ENCODE measurements around the gene TRHDE.

Gene TRHDE

GRCh38 chr12:72276181-72276805 lies 4.1 kb downstream of the TRHDE start:
- Histone ChIP-seq H3K9ac (ENCODE audit: low read length) (no peak overlapping the region), H3K27me3 (ENCODE audit: control insufficient read depth, insufficient read depth, low read length) (peaks cover 16% of the 10 kb centered on the region), H3K27ac (ENCODE audit: low read depth, low read length) (no peak overlapping the region), H3K4me3 (ENCODE audit: low read length) (no peak overlapping the region), H3K36me3 (ENCODE audit: control insufficient read depth, insufficient read depth, low read length) (no peaks in the 10 kb centered on the region), H3K4me1 (ENCODE audit: control insufficient read depth, insufficient read depth, low read length) (no peaks in the 10 kb centered on the region)

- no peak overlapping the region for H3K9ac ChIP-seq (ENCODE audit: low read length)
- H3K4me1 ChIP-seq (ENCODE audit: control insufficient read depth, insufficient read depth, low read length) = no peaks in the 10 kb centered on the region
- H3K36me3 ChIP-seq (ENCODE audit: control insufficient read depth, insufficient read depth, low read length) = no peaks in the 10 kb centered on the region
- no peak overlapping the region for H3K27ac ChIP-seq (ENCODE audit: low read depth, low read length)
- peaks cover 12% of the 10 kb centered on the region for H3K27me3 ChIP-seq (ENCODE audit: control insufficient read depth, insufficient read depth, low read length)
- H3K4me3 ChIP-seq (ENCODE audit: low read length) = no peak overlapping the region
Observed at GRCh38 chr12:72277415-72277814, 5.2 kb downstream of the TRHDE start.

GRCh38 chr12:72278894-72279293 lies 6.7 kb downstream of the TRHDE start:
- Histone ChIP-seq H3K4me3 (ENCODE audit: low read length) (no peak overlapping the region), H3K27me3 (ENCODE audit: control insufficient read depth, insufficient read depth, low read length) (peaks cover 2% of the 10 kb centered on the region), H3K36me3 (ENCODE audit: control insufficient read depth, insufficient read depth, low read length) (no peaks in the 10 kb centered on the region), H3K4me1 (ENCODE audit: control insufficient read depth, insufficient read depth, low read length) (no peaks in the 10 kb centered on the region), H3K9ac (ENCODE audit: low read length) (no peak overlapping the region), H3K27ac (ENCODE audit: low read depth, low read length) (no peak overlapping the region)

- no peaks in the 10 kb centered on the region for H3K36me3 ChIP-seq (ENCODE audit: control insufficient read depth, insufficient read depth, low read length)
- H3K4me1 ChIP-seq (ENCODE audit: control insufficient read depth, insufficient read depth, low read length) = no peaks in the 10 kb centered on the region
- no peak overlapping the region for H3K9ac ChIP-seq (ENCODE audit: low read length)
- H3K4me3 ChIP-seq (ENCODE audit: low read length) = no peak overlapping the region
- H3K27me3 ChIP-seq (ENCODE audit: control insufficient read depth, insufficient read depth, low read length) = no peaks in the 10 kb centered on the region
- H3K27ac ChIP-seq (ENCODE audit: low read depth, low read length) = no peak overlapping the region
Observed at GRCh38 chr12:72281126-72281525, 9.0 kb downstream of the TRHDE start.

- no peak overlapping the region for H3K9ac ChIP-seq (ENCODE audit: low read length)
- no peak overlapping the region for H3K27ac ChIP-seq (ENCODE audit: low read depth, low read length)
- no peak overlapping the region for H3K4me3 ChIP-seq (ENCODE audit: low read length)
- no peaks in the 10 kb centered on the region for H3K4me1 ChIP-seq (ENCODE audit: control insufficient read depth, insufficient read depth, low read length)
- H3K36me3 ChIP-seq (ENCODE audit: control insufficient read depth, insufficient read depth, low read length) = no peaks in the 10 kb centered on the region
- H3K27me3 ChIP-seq (ENCODE audit: control insufficient read depth, insufficient read depth, low read length) = no peaks in the 10 kb centered on the region
Observed at GRCh38 chr12:72282721-72283120, 10.6 kb downstream of the TRHDE start.

- H3K9ac ChIP-seq (ENCODE audit: low read length) = no peak overlapping the region
- no peaks in the 10 kb centered on the region for H3K4me1 ChIP-seq (ENCODE audit: control insufficient read depth, insufficient read depth, low read length)
- no peak overlapping the region for H3K4me3 ChIP-seq (ENCODE audit: low read length)
- H3K27ac ChIP-seq (ENCODE audit: low read depth, low read length) = no peak overlapping the region
- H3K27me3 ChIP-seq (ENCODE audit: control insufficient read depth, insufficient read depth, low read length) = no peaks in the 10 kb centered on the region
- no peaks in the 10 kb centered on the region for H3K36me3 ChIP-seq (ENCODE audit: control insufficient read depth, insufficient read depth, low read length)
Observed at GRCh38 chr12:72285861-72286260, 13.7 kb downstream of the TRHDE start.

- H3K27ac ChIP-seq (ENCODE audit: low read depth, low read length) = no peak overlapping the region
- no peak overlapping the region for H3K9ac ChIP-seq (ENCODE audit: low read length)
- H3K27me3 ChIP-seq (ENCODE audit: control insufficient read depth, insufficient read depth, low read length) = no peaks in the 10 kb centered on the region
- no peaks in the 10 kb centered on the region for H3K36me3 ChIP-seq (ENCODE audit: control insufficient read depth, insufficient read depth, low read length)
- H3K4me1 ChIP-seq (ENCODE audit: control insufficient read depth, insufficient read depth, low read length) = no peaks in the 10 kb centered on the region
- no peak overlapping the region for H3K4me3 ChIP-seq (ENCODE audit: low read length)
Observed at GRCh38 chr12:72286526-72286925, 14.4 kb downstream of the TRHDE start.

- no peaks in the 10 kb centered on the region for H3K4me1 ChIP-seq (ENCODE audit: control insufficient read depth, insufficient read depth, low read length)
- no peaks in the 10 kb centered on the region for H3K27me3 ChIP-seq (ENCODE audit: control insufficient read depth, insufficient read depth, low read length)
- no peaks in the 10 kb centered on the region for H3K36me3 ChIP-seq (ENCODE audit: control insufficient read depth, insufficient read depth, low read length)
- no peak overlapping the region for H3K4me3 ChIP-seq (ENCODE audit: low read length)
- H3K9ac ChIP-seq (ENCODE audit: low read length) = no peak overlapping the region
- no peak overlapping the region for H3K27ac ChIP-seq (ENCODE audit: low read depth, low read length)
Observed at GRCh38 chr12:72288436-72288835, 16.3 kb downstream of the TRHDE start.

- H3K36me3 ChIP-seq (ENCODE audit: control insufficient read depth, insufficient read depth, low read length) = no peaks in the 10 kb centered on the region
- H3K27me3 ChIP-seq (ENCODE audit: control insufficient read depth, insufficient read depth, low read length) = no peaks in the 10 kb centered on the region
- H3K4me1 ChIP-seq (ENCODE audit: control insufficient read depth, insufficient read depth, low read length) = no peaks in the 10 kb centered on the region
- no peak overlapping the region for H3K4me3 ChIP-seq (ENCODE audit: low read length)
- H3K27ac ChIP-seq (ENCODE audit: low read depth, low read length) = no peak overlapping the region
- H3K9ac ChIP-seq (ENCODE audit: low read length) = no peak overlapping the region
Observed at GRCh38 chr12:72288911-72289310, 16.7 kb downstream of the TRHDE start.

- H3K4me1 ChIP-seq (ENCODE audit: control insufficient read depth, insufficient read depth, low read length) = no peaks in the 10 kb centered on the region
- no peak overlapping the region for H3K4me3 ChIP-seq (ENCODE audit: low read length)
- H3K27ac ChIP-seq (ENCODE audit: low read depth, low read length) = no peak overlapping the region
- H3K36me3 ChIP-seq (ENCODE audit: control insufficient read depth, insufficient read depth, low read length) = no peaks in the 10 kb centered on the region
- H3K27me3 ChIP-seq (ENCODE audit: control insufficient read depth, insufficient read depth, low read length) = no peaks in the 10 kb centered on the region
- no peak overlapping the region for H3K9ac ChIP-seq (ENCODE audit: low read length)
Observed at GRCh38 chr12:72289633-72290032, 17.5 kb downstream of the TRHDE start.

- H3K9ac ChIP-seq (ENCODE audit: low read length) = no peak overlapping the region
Observed at GRCh38 chr12:72291175-72291574, 19.0 kb downstream of the TRHDE start.

GRCh38 chr12:72293701-72294100 lies 21.5 kb downstream of the TRHDE start:
- Histone ChIP-seq H3K4me1 (ENCODE audit: control insufficient read depth, insufficient read depth, low read length) (no peaks in the 10 kb centered on the region), H3K27ac (ENCODE audit: low read depth, low read length) (no peak overlapping the region), H3K27me3 (ENCODE audit: control insufficient read depth, insufficient read depth, low read length) (no peaks in the 10 kb centered on the region), H3K9ac (ENCODE audit: low read length) (no peak overlapping the region), H3K36me3 (ENCODE audit: control insufficient read depth, insufficient read depth, low read length) (no peaks in the 10 kb centered on the region), H3K4me3 (ENCODE audit: low read length) (no peak overlapping the region)

More at GRCh38 chr12:72291175-72291574, 19.0 kb downstream of the TRHDE start:
- no peaks in the 10 kb centered on the region for H3K4me1 ChIP-seq (ENCODE audit: control insufficient read depth, insufficient read depth, low read length)
- H3K27me3 ChIP-seq (ENCODE audit: control insufficient read depth, insufficient read depth, low read length) = no peaks in the 10 kb centered on the region
- no peaks in the 10 kb centered on the region for H3K36me3 ChIP-seq (ENCODE audit: control insufficient read depth, insufficient read depth, low read length)
- no peak overlapping the region for H3K4me3 ChIP-seq (ENCODE audit: low read length)
- H3K27ac ChIP-seq (ENCODE audit: low read depth, low read length) = no peak overlapping the region

GRCh38 chr12:72295101-72295500 lies 22.9 kb downstream of the TRHDE start:
- Histone ChIP-seq H3K4me1 (ENCODE audit: control insufficient read depth, insufficient read depth, low read length) (no peaks in the 10 kb centered on the region), H3K9ac (ENCODE audit: low read length) (no peak overlapping the region), H3K4me3 (ENCODE audit: low read length) (no peak overlapping the region), H3K27ac (ENCODE audit: low read depth, low read length) (no peak overlapping the region), H3K36me3 (ENCODE audit: control insufficient read depth, insufficient read depth, low read length) (no peaks in the 10 kb centered on the region), H3K27me3 (ENCODE audit: control insufficient read depth, insufficient read depth, low read length) (no peaks in the 10 kb centered on the region)

Data from rectal smooth muscle tissue (tissue), 1 donor.